K562 (cell line): ENCODE results near the gene ZNF267. TPM values are rescaled to one million over a fixed set of nuclear protein-coding genes. Genes with fewer than 3 reads are reported as not detected.
"Not testable (repeated sequence)": the region's sequence is repeated elsewhere in the genome, so short reads cannot be mapped to it uniquely, and the experiment has no call there.

Experiments
- ATAC-seq: fragments of 200-7000 bp; cut with Tn5 transposase; 3 replicates; pipeline ENCODE4 v1.9.1; 2020; ENCODE audit warnings: moderate library complexity
- BruUV-seq: library from RNA; stranded (reverse); fragments of 400-500 nt; replicated peaks from 2 replicates; lab custom pipeline; 2021; lab: Mats Ljungman, UMichigan
- CTCF ChIA-PET: fragments of 300-600 bp; formaldehyde crosslinking; extraction: SDS; loops from one replicate; lab custom pipeline; 2021; ENCODE audit warnings: low intra/inter-chr PET ratio; lab: Yijun Ruan, JAX
- POLR2A ChIA-PET: fragments of 300-600, 350-650 bp; sonication (Branson Sonifier 250); formaldehyde crosslinking; extraction: SDS; loops from one replicate; lab custom pipeline; 2021; ENCODE audit warnings: antibody characterized with exemption, inconsistent platforms; lab: Yijun Ruan, JAX
- DNase-seq, 4 experiments: peaks; one replicate each; pipeline versions ENCODE4 v3.0.0 to v3.0.0-alpha.2; 2011 to 2018; ENCODE audit warnings: low spot score in 3 of 4, mixed read lengths in 3 of 4; ENCODE audit errors: extremely low read depth in 1 of 4
- FAIRE-seq: peaks from 2 replicates; lab custom pipeline; 2011; peaks lifted over from hg19 to GRCh38; lab: Jason Lieb, UNC
- H2AFZ ChIP-seq: 2 replicates; pipeline ENCODE4 v1.6.0; 2011; ENCODE audit warnings: low read depth, low read length, control low read depth, inconsistent platforms
- H3K27ac ChIP-seq: fragments of 200-600 bp; 3 replicates; pipeline ENCODE4 v1.8.0; 2011; ENCODE audit warnings: low read depth, mild to moderate bottlenecking, control low read depth, inconsistent platforms, low read length, moderate library complexity, mixed read lengths; ENCODE audit errors: extremely low read depth
- H3K27me3 ChIP-seq, 2 experiments: fragments of 300-600 bp in 1 of 2; 2 replicates in 1 of 2; 3 replicates in 1 of 2; pipeline versions ENCODE4 v1.6.0 to v1.8.0; 2011; ENCODE audit warnings: inconsistent platforms in 2 of 2, low read length in 2 of 2, mild to moderate bottlenecking in 1 of 2, mixed read lengths in 1 of 2, moderate library complexity in 1 of 2; ENCODE audit not compliant: control insufficient read depth in 2 of 2, insufficient read depth in 2 of 2
- H3K36me3 ChIP-seq: fragments of 300-600 bp; 3 replicates; pipeline ENCODE4 v1.8.0; 2011; ENCODE audit warnings: mild to moderate bottlenecking, low read length, inconsistent platforms; ENCODE audit not compliant: control insufficient read depth, insufficient read depth
- H3K4me1 ChIP-seq, 2 experiments: fragments of 200-600 bp in 1 of 2; replicated peaks in 1 of 2; 2 replicates in 1 of 2; 3 replicates in 1 of 2; pipeline versions ENCODE4 v1.5.1 to v1.8.0; 2011; ENCODE audit warnings: inconsistent platforms in 2 of 2, low read length in 2 of 2, mild to moderate bottlenecking in 1 of 2, mixed read lengths in 1 of 2, moderate library complexity in 1 of 2; ENCODE audit not compliant: control insufficient read depth in 2 of 2, insufficient read depth in 2 of 2
- H3K4me2 ChIP-seq: 2 replicates; pipeline ENCODE4 v1.6.1; 2011; ENCODE audit warnings: low read length, control low read depth, inconsistent platforms, mixed read lengths; ENCODE audit not compliant: insufficient read depth
- H3K4me3 ChIP-seq: fragments of 200-600 bp; sonication (generic), shearing (Covaris generic); 2 replicates; pipeline ENCODE4 v1.5.1; 2016; ENCODE audit warnings: control low read depth, inconsistent platforms
- H3K79me2 ChIP-seq: fragments of 200-600 bp; 3 replicates; pipeline ENCODE4 v1.8.0; 2011; ENCODE audit warnings: low read length, inconsistent platforms; ENCODE audit not compliant: control insufficient read depth, insufficient read depth
- H3K9ac ChIP-seq, 2 experiments: 2 replicates each; pipeline versions ENCODE4 v1.6.0 to v1.6.1; 2011; ENCODE audit warnings: low read depth in 2 of 2, low read length in 2 of 2, control low read depth in 1 of 2, inconsistent platforms in 1 of 2, mild to moderate bottlenecking in 1 of 2, mixed read lengths in 1 of 2; ENCODE audit not compliant: insufficient read depth in 1 of 2
- H3K9me1 ChIP-seq: one replicate; pipeline ENCODE4 v1.6.0; 2011; ENCODE audit warnings: inconsistent platforms, mild to moderate bottlenecking, low read length, moderate library complexity; ENCODE audit not compliant: control insufficient read depth, insufficient read depth
- H3K9me3 ChIP-seq: replicated peaks from 2 replicates; pipeline ENCODE4 v1.5.1; 2011; ENCODE audit warnings: low read depth, low read length, inconsistent platforms; ENCODE audit not compliant: control insufficient read depth, insufficient read depth
- H4K20me1 ChIP-seq: replicated peaks from 2 replicates; pipeline ENCODE4 v1.6.1; 2011; ENCODE audit warnings: low read length, inconsistent platforms, mixed read lengths; ENCODE audit not compliant: control insufficient read depth, insufficient read depth
- ARID1B ChIP-seq: fragments of 450-650 bp; IDR thresholded peaks from 2 replicates; pipeline ENCODE4 v1.6.1; 2016; ENCODE audit warnings: antibody characterized with exemption, mild to moderate bottlenecking, inconsistent platforms
- C11orf30 ChIP-seq: fragments of 450-650 bp; IDR thresholded peaks from 2 replicates; pipeline ENCODE4 v1.6.1; 2016; ENCODE audit warnings: low read depth, mild to moderate bottlenecking
- CBFA2T2 ChIP-seq: fragments of 450-650 bp; conservative IDR thresholded peaks from 2 replicates; pipeline ENCODE4 v1.6.1; 2017; ENCODE audit warnings: mild to moderate bottlenecking
- CBFA2T3 ChIP-seq: fragments of 450-650 bp; IDR thresholded peaks from 2 replicates; pipeline ENCODE4 v1.6.1; 2017
- CREBBP ChIP-seq: IDR thresholded peaks from one replicate; pipeline ENCODE4 v1.6.1; 2012; ENCODE audit warnings: low read depth, mild to moderate bottlenecking, control low read depth, inconsistent platforms, low read length
- FOXM1 ChIP-seq, 2 experiments: fragments of 450-650 bp in 1 of 2; sonication (generic) in 1 of 2; formaldehyde crosslinking in 1 of 2; IDR thresholded peaks; 2 replicates each; pipeline versions ENCODE4 v1.6.1 to v1.9.0; 2017 to 2022; ENCODE audit warnings: low read depth in 2 of 2, mild to moderate bottlenecking in 2 of 2, missing genetic modification reagents in 1 of 2, moderate library complexity in 1 of 2
- SOX6 ChIP-seq: fragments of 450-650 bp; IDR thresholded peaks from 2 replicates; pipeline ENCODE4 v1.6.1; 2014; ENCODE audit warnings: mild to moderate bottlenecking
- TAL1 ChIP-seq: fragments of 450-650 bp; IDR thresholded peaks from 2 replicates; pipeline ENCODE4 v1.6.1; 2016; ENCODE audit warnings: mild to moderate bottlenecking
- TCF3 ChIP-seq: sonication (generic); formaldehyde crosslinking; IDR thresholded peaks from 2 replicates; pipeline ENCODE4 v1.4.0; 2020; ENCODE audit warnings: mild to moderate bottlenecking, missing genetic modification reagents
- TCF7L2 ChIP-seq: fragments of 150-350 bp; IDR thresholded peaks from 2 replicates; pipeline ENCODE4 v1.6.1; 2016; ENCODE audit warnings: low read depth, mild to moderate bottlenecking, low read length, moderate library complexity
- TRIM24 ChIP-seq, 2 experiments: fragments of 450-650 bp; IDR thresholded peaks; 2 replicates each; pipeline ENCODE4 v1.6.1; 2016
- TRIM28 ChIP-seq: fragments of 450-650 bp; IDR thresholded peaks from 2 replicates; pipeline ENCODE4 v1.6.1; 2017
- ZNF316 ChIP-seq: fragments of 450-650 bp; IDR thresholded peaks from 2 replicates; pipeline ENCODE4 v1.6.1; 2016
- ZNF431 ChIP-seq: sonication (generic); formaldehyde crosslinking; IDR thresholded peaks from 2 replicates; pipeline ENCODE4 v1.8.0; 2022; ENCODE audit warnings: mild to moderate bottlenecking, missing genetic modification reagents
- WGBS: fragments of 100-300 bp; shearing (Covaris generic); methylation state at CpG from one replicate; pipeline ENCODE4 v1.1.6; 2016; ENCODE audit warnings: low coverage, mixed read lengths; ENCODE audit not compliant: insufficient coverage; ENCODE audit errors: missing lambda C conversion rate; 5-methylcytosine and 5-hydroxymethylcytosine counted together
- in situ Hi-C: fragments of 300-500 bp; cut with MboI; formaldehyde crosslinking; loops from 4 replicates; pipeline ENCODE4 v1.15.0; 2018; ENCODE audit warnings: inconsistent platforms, mixed read lengths
- intact Hi-C: fragments of 100-400 bp; cut with micrococcal nuclease; formaldehyde crosslinking; loops from 2 replicates; pipeline ENCODE4 v1.14.2; 2022
- polyA plus RNA-seq, 8 experiments: library from polyadenylated mRNA; depleted of rRNA in 4 of 8; stranded (reverse) in 5 of 8; unstranded in 3 of 8; fragments of >200 nt; fragmentation: Nextera tagmentation in 2 of 8; fragmentation: Illumina TruSeq in 1 of 8; extraction: Ambion mirVana in 2 of 8; extraction: Trizol in 1 of 8; gene quantifications; 2 replicates each; pipeline versions ENCODE4 v1.2.1 to v1.2.3, GENCODE V29; 2011 to 2014; ENCODE audit warnings: inconsistent platforms in 1 of 8, missing spikeins in 1 of 8
- total RNA-seq, 7 experiments: library from RNA; depleted of rRNA in 6 of 7; stranded (reverse); fragments of >200 nt in 6 of 7; fragmentation: Illumina TruSeq in 2 of 7; extraction: Trizol in 2 of 7; gene quantifications; 2 replicates each; pipeline versions ENCODE4 v1.2.1 to v1.2.3, GENCODE V29; 2011 to 2021; ENCODE audit warnings: low replicate concordance in 1 of 7
- TF ChIP-seq, protein P1 (sequence below): fragments of 450-650 bp; IDR thresholded peaks from 2 replicates; pipeline ENCODE4 v1.6.1; 2016; ENCODE audit warnings: mild to moderate bottlenecking

Gene ZNF267
- total and polyA plus RNA-seq, 9 of the 15 experiments (the other 6 are each of a cell fraction or from before 2014, with no cell fraction given) = 14.6 to 38.8 (median 21.5) TPM

GRCh38 chr16:31886227-31886626, 12.6 kb downstream of the ZNF267 start (continued):
- TF ChIP-seq CREBBP = no peak
- no peak for TF ChIP-seq TCF3

GRCh38 chr16:31888735-31889134, 15.1 kb downstream of the ZNF267 start:
- no peak overlapping the region for H3K4me3 ChIP-seq
- H3K9me1 ChIP-seq = no peaks in the 10 kb centered on the region
- H3K4me1 ChIP-seq = no peaks in the 10 kb centered on the region
- intact Hi-C loops (no loop called here), in situ Hi-C loops (no loop called here)
- no peak for ATAC-seq
- no peak overlapping the region for H3K4me2 ChIP-seq
- POLR2A ChIA-PET = no interaction called here
- no peak for FAIRE-seq
- peaks cover 33% of the 10 kb centered on the region for H3K9me3 ChIP-seq
- peaks cover 99% of the 10 kb centered on the region for H3K36me3 ChIP-seq
- CTCF ChIA-PET = no interaction called here
- no TSS peak for BruUV-seq
- H4K20me1 ChIP-seq = no peaks in the 10 kb centered on the region
- no peak for DNase-seq
- H3K9ac ChIP-seq = no peak overlapping the region
- H3K27ac ChIP-seq = no peak overlapping the region
- TF ChIP-seq TCF7L2 = no peak
- TF ChIP-seq C11orf30 = peak; percentile 52
- TF ChIP-seq ZNF316 = peak; percentile 80
- TF ChIP-seq SOX6 = no peak
- TF ChIP-seq, all 486 proteins: peak for 2
- Histone ChIP-seq H2AFZ (no peak overlapping the region), H3K27me3 (no peaks in the 10 kb centered on the region), H3K79me2 (peaks cover 80% of the 10 kb centered on the region)

- H3K9me1 ChIP-seq; POLR2A ChIA-PET; H3K27ac ChIP-seq; H2AFZ ChIP-seq; CTCF ChIA-PET; H3K4me3 ChIP-seq; H3K4me2 ChIP-seq; intact Hi-C loops; in situ Hi-C loops; FAIRE-seq; H4K20me1 ChIP-seq; H3K27me3 ChIP-seq; BruUV-seq; H3K4me1 ChIP-seq; ATAC-seq; H3K9ac ChIP-seq; TF ChIP-seq FOXM1 (CRISPR knock-in tag; IDR thresholded peaks at IDR 0.05; ENCODE audit: low read depth): not testable (repeated sequence)
- 68% methylated on average over 4 of the region's 4 CpGs for WGBS
- Histone ChIP-seq H3K9me3 (peaks cover 60% of the 10 kb centered on the region), H3K79me2 (peaks cover 79% of the 10 kb centered on the region), H3K36me3 (peaks cover 99% of the 10 kb centered on the region)
- TF ChIP-seq CBFA2T3 (peak; percentile 67), TRIM24 (IDR thresholded peaks at IDR 0.05) (peak; percentile 47 to 59; a peak in 3 of 4 replicates), FOXM1 (IDR thresholded peaks at IDR 0.05; ENCODE audit: low read depth) (peak; percentile 23; the same call in 1 of the 2 replicates), CBFA2T2 (peak; percentile 47; the same call in 1 of the 2 replicates), ARID1B (peak; percentile 34; the same call in 1 of the 2 replicates), ZNF431 (CRISPR knock-in tag) (peak; percentile 96), TRIM28 (0 out of 2 replicates have a peak, but pooled peaks have one; percentile 30), TCF3 (peak; percentile 53), TAL1 (peak; percentile 27; the same call in 1 of the 2 replicates)
- TF ChIP-seq, protein P1, sequence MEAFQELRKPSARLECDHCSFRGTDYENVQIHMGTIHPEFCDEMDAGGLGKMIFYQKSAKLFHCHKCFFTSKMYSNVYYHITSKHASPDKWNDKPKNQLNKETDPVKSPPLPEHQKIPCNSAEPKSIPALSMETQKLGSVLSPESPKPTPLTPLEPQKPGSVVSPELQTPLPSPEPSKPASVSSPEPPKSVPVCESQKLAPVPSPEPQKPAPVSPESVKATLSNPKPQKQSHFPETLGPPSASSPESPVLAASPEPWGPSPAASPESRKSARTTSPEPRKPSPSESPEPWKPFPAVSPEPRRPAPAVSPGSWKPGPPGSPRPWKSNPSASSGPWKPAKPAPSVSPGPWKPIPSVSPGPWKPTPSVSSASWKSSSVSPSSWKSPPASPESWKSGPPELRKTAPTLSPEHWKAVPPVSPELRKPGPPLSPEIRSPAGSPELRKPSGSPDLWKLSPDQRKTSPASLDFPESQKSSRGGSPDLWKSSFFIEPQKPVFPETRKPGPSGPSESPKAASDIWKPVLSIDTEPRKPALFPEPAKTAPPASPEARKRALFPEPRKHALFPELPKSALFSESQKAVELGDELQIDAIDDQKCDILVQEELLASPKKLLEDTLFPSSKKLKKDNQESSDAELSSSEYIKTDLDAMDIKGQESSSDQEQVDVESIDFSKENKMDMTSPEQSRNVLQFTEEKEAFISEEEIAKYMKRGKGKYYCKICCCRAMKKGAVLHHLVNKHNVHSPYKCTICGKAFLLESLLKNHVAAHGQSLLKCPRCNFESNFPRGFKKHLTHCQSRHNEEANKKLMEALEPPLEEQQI = peak; percentile 66; the same call in 1 of the 2 replicates
- DNase-seq = peak in 1 of 4 experiments; percentile 40
Measured at GRCh38 chr16:31892111-31892510, 18.5 kb downstream of the ZNF267 start.
